ENCODE results near the gene NLRP3. TPM values are rescaled to one million over a fixed set of nuclear protein-coding genes. Genes with fewer than 3 reads are reported as not detected.

The NLRP3 gene
- total RNA-seq, 4 donors from 2014 or later = 0.75 to 1.7 (median 0.82) TPM; not detected in 1

GRCh38 chr1:247435759-247436147 lies 19.8 kb downstream of the NLRP3 start:
- intact Hi-C loops (cut with DNase I; ENCODE audit: low total_unique reads) = no loop called here
- in situ Hi-C loops (cut with MboI; ENCODE audit: low pct_ligation_motif_present in 1 of 4, low pct_unique_long_range_greater_than_20kb in 1 of 4, low sequenced_read_pairs in 3 of 4) = no loop called here
- Histone ChIP-seq H3K4me3 (no peak overlapping the region), H3K27ac (no peak overlapping the region), H3K27me3 (no peaks in the 10 kb centered on the region), H3K9me3 (no peaks in the 10 kb centered on the region), H3K36me3 (no peaks in the 10 kb centered on the region), H3K4me1 (peaks cover 0 to 6% (median 4%) of the 10 kb centered on the region in 4 donors)
- 90% methylated on average over 3 of the region's 3 CpGs; no CpG with 5 or more reads in 1 of the 2 donors for WGBS, 2 donors (ENCODE audit: low coverage in 1 of 2)
- TF ChIP-seq CTCF (IDR thresholded peaks at IDR 0.05) (no peak), POLR2A (IDR thresholded peaks at IDR 0.05) (no peak), POLR2AphosphoS5 (IDR thresholded peaks at IDR 0.05) (no peak), EP300 (IDR thresholded peaks at IDR 0.05; ENCODE audit: low read depth) (no peak)
- DNase-seq = no peak

- Histone ChIP-seq H3K4me1 (peaks cover 0 to 6% (median 4%) of the 10 kb centered on the region in 4 donors), H3K27me3 (no peaks in the 10 kb centered on the region), H3K36me3 (no peaks in the 10 kb centered on the region), H3K4me3 (no peak overlapping the region), H3K9me3 (no peaks in the 10 kb centered on the region), H3K27ac (peak overlapping the region; percentile 41 to 64 (median 52))
- 56 to 58% methylated on average over 15 to 17 of the region's 17 CpGs for WGBS, 2 donors (ENCODE audit: low coverage in 1 of 2)
- in situ Hi-C loops (cut with MboI; ENCODE audit: low pct_ligation_motif_present in 1 of 4, low pct_unique_long_range_greater_than_20kb in 1 of 4, low sequenced_read_pairs in 3 of 4) (no loop called here), intact Hi-C loops (cut with DNase I; ENCODE audit: low total_unique reads) (no loop called here)
- peak; percentile 62 for DNase-seq
- TF ChIP-seq CTCF (IDR thresholded peaks at IDR 0.05) (no peak), POLR2AphosphoS5 (IDR thresholded peaks at IDR 0.05) (peak in 2 of 3 donors; percentile 6 to 35)
Observed at GRCh38 chr1:247437551-247438505, 21.9 kb downstream of the NLRP3 start.

GRCh38 chr1:247440001-247440620 lies 24.1 kb downstream of the NLRP3 start:
- 61 to 82% methylated on average over 5 to 6 of the region's 6 CpGs for WGBS, 2 donors (ENCODE audit: low coverage in 1 of 2)
- H3K4me3 ChIP-seq = no peak overlapping the region
- intact Hi-C loops (cut with DNase I; ENCODE audit: low total_unique reads) = no loop called here
- TF ChIP-seq POLR2A (IDR thresholded peaks at IDR 0.05) (no peak), POLR2AphosphoS5 (IDR thresholded peaks at IDR 0.05) (no peak), CTCF (IDR thresholded peaks at IDR 0.05) (no peak), EP300 (IDR thresholded peaks at IDR 0.05; ENCODE audit: low read depth) (no peak)
- in situ Hi-C loops (cut with MboI; ENCODE audit: low pct_ligation_motif_present in 1 of 4, low pct_unique_long_range_greater_than_20kb in 1 of 4, low sequenced_read_pairs in 3 of 4) = no loop called here
- peaks cover 0 to 6% (median 4%) of the 10 kb centered on the region in 4 donors for H3K4me1 ChIP-seq
- H3K9me3 ChIP-seq = no peaks in the 10 kb centered on the region
- no peaks in the 10 kb centered on the region for H3K36me3 ChIP-seq
- no peak for DNase-seq
- no peaks in the 10 kb centered on the region for H3K27me3 ChIP-seq
- no peak overlapping the region for H3K27ac ChIP-seq

- H3K27ac ChIP-seq = no peak overlapping the region
- TF ChIP-seq POLR2AphosphoS5 (IDR thresholded peaks at IDR 0.05) = no peak
- in situ Hi-C loops (cut with MboI; ENCODE audit: low pct_ligation_motif_present in 1 of 4, low pct_unique_long_range_greater_than_20kb in 1 of 4, low sequenced_read_pairs in 3 of 4) (no loop called here), intact Hi-C loops (cut with DNase I; ENCODE audit: low total_unique reads) (no loop called here)
- peaks cover 0 to 6% (median 4%) of the 10 kb centered on the region in 4 donors for H3K4me1 ChIP-seq
- H3K4me3 ChIP-seq = no peak overlapping the region
- WGBS, 2 donors (ENCODE audit: low coverage in 1 of 2) = 82 to 91% methylated on average over 5 of the region's 5 CpGs
- no peak for DNase-seq
- H3K27me3 ChIP-seq = no peaks in the 10 kb centered on the region
- H3K36me3 ChIP-seq = no peaks in the 10 kb centered on the region
- H3K9me3 ChIP-seq = no peaks in the 10 kb centered on the region
Observed at GRCh38 chr1:247441606-247442005, 25.6 kb downstream of the NLRP3 start.
